ENCODE data around the gene IGSF3.

GRCh38 chr1:116664366-116664977, 3.1 kb downstream of the IGSF3 start:
- no peak for TF ChIP-seq CTCF (IDR thresholded peaks at IDR 0.05; ENCODE audit: borderline replicate concordance, extremely low read depth, low read length, poor library complexity, severe bottlenecking)
- TF ChIP-seq EZH2 (IDR thresholded peaks at IDR 0.05; ENCODE audit: borderline replicate concordance, low read depth, low read length, severe bottlenecking) = no peak
